ENCODE results near the gene MRE11.

GRCh38 chr11:94454301-94454700 lies 39.3 kb downstream of the MRE11 start:
- TF ChIP-seq CTCF (conservative IDR thresholded peaks at IDR 0.05; ENCODE audit: low read length), result no peak
- no peak for TF ChIP-seq EZH2phosphoT487 (IDR thresholded peaks at IDR 0.05; ENCODE audit: borderline replicate concordance, low read depth, low read length)

Measured in OCI-LY7 (cell line).